Measurements from ENCODE around the gene KCNG2.
A peak's percentile ranks its signal among the peaks of the same experiment; 100 is the strongest.

The KCNG2 gene

GRCh38 chr18:79889569-79889968 is 91.8 kb downstream of the KCNG2 start:
- no peak for DNase-seq

GRCh38 chr18:79890674-79891073 is 92.9 kb downstream of the KCNG2 start:
- DNase-seq: no peak

- DNase-seq: no peak
Measured at GRCh38 chr18:79896738-79897137, 99.0 kb downstream of the KCNG2 start.

- DNase-seq: no peak
Measured at GRCh38 chr18:79897940-79898625, 100.3 kb downstream of the KCNG2 start.

- no peak for DNase-seq
Measured at GRCh38 chr18:79898952-79899608, 101.3 kb downstream of the KCNG2 start.

GRCh38 chr18:79899609-79900445 is 102.1 kb downstream of the KCNG2 start:
- DNase-seq: no peak

- DNase-seq: no peak
Measured at GRCh38 chr18:79900610-79901570, 103.2 kb downstream of the KCNG2 start.

- DNase-seq: no peak
Measured at GRCh38 chr18:79901665-79902064, 103.9 kb downstream of the KCNG2 start.

GRCh38 chr18:79902075-79902474 is 104.3 kb downstream of the KCNG2 start:
- DNase-seq: no peak

- DNase-seq: no peak
Measured at GRCh38 chr18:79902640-79903039, 104.9 kb downstream of the KCNG2 start.

GRCh38 chr18:79903071-79903635 is 105.4 kb downstream of the KCNG2 start:
- no peak for DNase-seq

GRCh38 chr18:79903787-79904356 is 106.1 kb downstream of the KCNG2 start:
- DNase-seq: no peak

GRCh38 chr18:79904357-79905147 is 106.8 kb downstream of the KCNG2 start:
- DNase-seq: no peak

GRCh38 chr18:79905389-79905911 is 107.7 kb downstream of the KCNG2 start:
- DNase-seq: no peak

GRCh38 chr18:79905993-79906392 is 108.3 kb downstream of the KCNG2 start:
- DNase-seq: no peak

- no peak for DNase-seq
Measured at GRCh38 chr18:79906706-79907105, 109.0 kb downstream of the KCNG2 start.

- DNase-seq: peak in 1 of 2 donors; percentile 0
Measured at GRCh38 chr18:79910563-79911343, 113.0 kb downstream of the KCNG2 start.

GRCh38 chr18:79911344-79912270 is 113.9 kb downstream of the KCNG2 start:
- DNase-seq: peak in 1 of 2 donors; percentile 0

All from CD4-positive, alpha-beta T cell treated with Interleukin-1 beta for 1 hour (primary cell).